Spleen (tissue), 7 donors: ENCODE results near the gene MSI2.

ENCODE experiments used
- CTCF ChIP-seq, 11 experiments: fragments of 200-600 bp in 7 of 11; fragments of 450-650 bp in 4 of 11; sonication (generic) in 4 of 11; IDR thresholded peaks in 8 of 11; conservative IDR thresholded peaks in 3 of 11; 1 replicate in 7 of 11; 2 replicates in 4 of 11; pipeline versions ENCODE4 v1.4.0 to v1.8.0; 2016 to 2021; ENCODE audit warnings: antibody characterized with exemption in 11 of 11, inconsistent platforms in 4 of 11, mild to moderate bottlenecking in 1 of 11
- POLR2AphosphoS5 ChIP-seq, 3 donors: sonication (generic); formaldehyde crosslinking; IDR thresholded peaks; one replicate each; pipeline ENCODE4 v1.5.1; 2017; ENCODE audit warnings: antibody characterized with exemption in 3 of 3
- donor health status: DM: no; HTN: no; CAD: no; lungs with moderate emphysema.
- donor health status: DM: no; HTN: no; CAD: no.
- donor health status: DM: no; HTN: no; CAD: no.

- TF ChIP-seq POLR2AphosphoS5 (IDR thresholded peaks at IDR 0.05) (no peak), CTCF (IDR thresholded peaks at IDR 0.05 in 8 of 11, conservative IDR thresholded peaks at IDR 0.05 in 3 of 11) (no peak)
Observed at GRCh38 chr17:57463103-57463885, 207.0 kb downstream of the MSI2 start.
